NCI-H1436 treated with DMSO at 0.1 percent for 48 hours (cell line): ENCODE measurements around the gene GALK1.

Experiments used
- DNase-seq: peaks from one replicate; lab custom pipeline; 2025; lab: John Stamatoyannopoulos, UW

The GALK1 gene

GRCh38 chr17:75749545-75750389, 15.2 kb downstream of the GALK1 start:
- no peak for DNase-seq

- DNase-seq = no peak
Measured at GRCh38 chr17:75748706-75749105, 16.3 kb downstream of the GALK1 start.

GRCh38 chr17:75743625-75744206, 21.3 kb downstream of the GALK1 start:
- no peak for DNase-seq

GRCh38 chr17:75742337-75742736, 22.7 kb downstream of the GALK1 start:
- DNase-seq = no peak

GRCh38 chr17:75740631-75741077, 24.3 kb downstream of the GALK1 start:
- no peak for DNase-seq

GRCh38 chr17:75740215-75740614, 24.8 kb downstream of the GALK1 start:
- no peak for DNase-seq

- no peak for DNase-seq
Measured at GRCh38 chr17:75739801-75740200, 25.2 kb downstream of the GALK1 start.

- no peak for DNase-seq
Measured at GRCh38 chr17:75739174-75739573, 25.8 kb downstream of the GALK1 start.

- DNase-seq = no peak
Measured at GRCh38 chr17:75738218-75738802, 26.7 kb downstream of the GALK1 start.

- DNase-seq = no peak
Measured at GRCh38 chr17:75737133-75737962, 27.6 kb downstream of the GALK1 start.

GRCh38 chr17:75736173-75736835, 28.7 kb downstream of the GALK1 start:
- DNase-seq = no peak

- no peak for DNase-seq
Measured at GRCh38 chr17:75734674-75735294, 30.2 kb downstream of the GALK1 start.

- no peak for DNase-seq
Measured at GRCh38 chr17:75733471-75733870, 31.5 kb downstream of the GALK1 start.

- no peak for DNase-seq
Measured at GRCh38 chr17:75731716-75732498, 33.1 kb downstream of the GALK1 start.

- no peak for DNase-seq
Measured at GRCh38 chr17:75731086-75731715, 33.8 kb downstream of the GALK1 start.

- no peak for DNase-seq
Measured at GRCh38 chr17:75730065-75730464, 34.9 kb downstream of the GALK1 start.

GRCh38 chr17:75729351-75729750, 35.6 kb downstream of the GALK1 start:
- DNase-seq = no peak

- no peak for DNase-seq
Measured at GRCh38 chr17:75727391-75727790, 37.6 kb downstream of the GALK1 start.

- DNase-seq = no peak
Measured at GRCh38 chr17:75725504-75725903, 39.5 kb downstream of the GALK1 start.
